HCT116 (cell line): ENCODE results near the gene LRP1B.

ENCODE experiments used
- EZH2phosphoT487 ChIP-seq: fragments of 200-600 bp; IDR thresholded peaks from 2 replicates; pipeline ENCODE4 v1.6.1; 2018; ENCODE audit warnings: antibody characterized with exemption, borderline replicate concordance
- RAD21 ChIP-seq: IDR thresholded peaks from 2 replicates; pipeline ENCODE4 v1.6.1; 2012; ENCODE audit warnings: low read depth, mild to moderate bottlenecking
- REST ChIP-seq: IDR thresholded peaks from 2 replicates; pipeline ENCODE4 v1.6.1; 2012; ENCODE audit warnings: low read depth
- SRF ChIP-seq: IDR thresholded peaks from 2 replicates; pipeline ENCODE4 v1.6.1; 2012; ENCODE audit warnings: low read depth
- TCF7L2 ChIP-seq: IDR thresholded peaks from 2 replicates; pipeline ENCODE4 v1.7.0; 2011; ENCODE audit warnings: borderline replicate concordance, inconsistent platforms; ENCODE audit not compliant: insufficient read depth, insufficient read length; ENCODE audit errors: extremely low read depth
- TF ChIP-seq, protein P1 (sequence below): IDR thresholded peaks from 2 replicates; pipeline ENCODE4 v1.6.1; 2012
- TF ChIP-seq, protein P2 (sequence below), 3 experiments: fragments of 200-600 bp in 1 of 3; sonication (generic) in 1 of 3; IDR thresholded peaks in 2 of 3; conservative IDR thresholded peaks in 1 of 3; 2 replicates each; pipeline ENCODE4 v1.5.1; 2012 to 2017; ENCODE audit warnings: low read depth in 2 of 3, low read length in 2 of 3, antibody characterized with exemption in 1 of 3, borderline replicate concordance in 1 of 3, control low read depth in 1 of 3, mild to moderate bottlenecking in 1 of 3, mixed read lengths in 1 of 3, mixed run types in 1 of 3, moderate library complexity in 1 of 3; ENCODE audit not compliant: insufficient read depth in 1 of 3
- TF ChIP-seq, protein P3 (sequence below): IDR thresholded peaks from 2 replicates; pipeline ENCODE4 v1.6.1; 2012

GRCh38 chr2:140662504-140662903, 1468.3 kb downstream of the LRP1B start:
- TF ChIP-seq, protein P1, sequence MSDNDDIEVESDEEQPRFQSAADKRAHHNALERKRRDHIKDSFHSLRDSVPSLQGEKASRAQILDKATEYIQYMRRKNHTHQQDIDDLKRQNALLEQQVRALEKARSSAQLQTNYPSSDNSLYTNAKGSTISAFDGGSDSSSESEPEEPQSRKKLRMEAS, result no peak
- TF ChIP-seq, protein P2, sequence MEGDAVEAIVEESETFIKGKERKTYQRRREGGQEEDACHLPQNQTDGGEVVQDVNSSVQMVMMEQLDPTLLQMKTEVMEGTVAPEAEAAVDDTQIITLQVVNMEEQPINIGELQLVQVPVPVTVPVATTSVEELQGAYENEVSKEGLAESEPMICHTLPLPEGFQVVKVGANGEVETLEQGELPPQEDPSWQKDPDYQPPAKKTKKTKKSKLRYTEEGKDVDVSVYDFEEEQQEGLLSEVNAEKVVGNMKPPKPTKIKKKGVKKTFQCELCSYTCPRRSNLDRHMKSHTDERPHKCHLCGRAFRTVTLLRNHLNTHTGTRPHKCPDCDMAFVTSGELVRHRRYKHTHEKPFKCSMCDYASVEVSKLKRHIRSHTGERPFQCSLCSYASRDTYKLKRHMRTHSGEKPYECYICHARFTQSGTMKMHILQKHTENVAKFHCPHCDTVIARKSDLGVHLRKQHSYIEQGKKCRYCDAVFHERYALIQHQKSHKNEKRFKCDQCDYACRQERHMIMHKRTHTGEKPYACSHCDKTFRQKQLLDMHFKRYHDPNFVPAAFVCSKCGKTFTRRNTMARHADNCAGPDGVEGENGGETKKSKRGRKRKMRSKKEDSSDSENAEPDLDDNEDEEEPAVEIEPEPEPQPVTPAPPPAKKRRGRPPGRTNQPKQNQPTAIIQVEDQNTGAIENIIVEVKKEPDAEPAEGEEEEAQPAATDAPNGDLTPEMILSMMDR (IDR thresholded peaks at IDR 0.05 in 2 of 3, conservative IDR thresholded peaks at IDR 0.05 in 1 of 3; ENCODE audit: borderline replicate concordance in 1 of 3, insufficient read depth in 1 of 3, low read depth in 2 of 3, low read length in 2 of 3), result no peak
- no peak for TF ChIP-seq EZH2phosphoT487
- TF ChIP-seq SRF, result no peak
- TF ChIP-seq, protein P3, sequence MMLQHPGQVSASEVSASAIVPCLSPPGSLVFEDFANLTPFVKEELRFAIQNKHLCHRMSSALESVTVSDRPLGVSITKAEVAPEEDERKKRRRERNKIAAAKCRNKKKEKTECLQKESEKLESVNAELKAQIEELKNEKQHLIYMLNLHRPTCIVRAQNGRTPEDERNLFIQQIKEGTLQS, result no peak
- TF ChIP-seq RAD21, result no peak
- no peak for TF ChIP-seq TCF7L2
- TF ChIP-seq REST, result no peak
